Common myeloid progenitor, CD34-positive (primary cell): Measurements from ENCODE around the gene ROR2.
A peak's percentile ranks its signal among the peaks of the same experiment; 100 is the strongest.

ENCODE experiments used
- CTCF ChIA-PET: fragments of 350-600 bp; sonication (Branson Sonifier 250); formaldehyde crosslinking; loops from one replicate; lab custom pipeline; 2021; ENCODE audit warnings: antibody characterized with exemption; lab: Charles Lee
- POLR2A ChIA-PET: fragments of 350-600 bp; sonication (Branson Sonifier 250); formaldehyde crosslinking; loops from one replicate; lab custom pipeline; 2021; ENCODE audit warnings: antibody characterized with exemption; lab: Charles Lee
- DNase-seq, 3 donors: peaks; one replicate each; pipeline versions ENCODE4 v3.0.0 to v3.0.0-alpha.2; 2013
- H3K27ac ChIP-seq, 2 experiments: 1 replicate in 1 of 2; 2 replicates in 1 of 2; pipeline ENCODE4 v1.7.0; 2013; ENCODE audit warnings: inconsistent platforms in 2 of 2, low read length in 2 of 2, mild to moderate bottlenecking in 2 of 2, low read depth in 1 of 2, moderate library complexity in 1 of 2; ENCODE audit not compliant: severe bottlenecking in 2 of 2, insufficient read depth in 1 of 2, poor library complexity in 1 of 2
- H3K27me3 ChIP-seq, 5 experiments: replicated peaks in 2 of 5; 1 replicate in 3 of 5; 2 replicates in 2 of 5; pipeline versions ENCODE4 v1.6.1 to v1.7.0; 2013; ENCODE audit warnings: low read length in 4 of 5, mild to moderate bottlenecking in 2 of 5, moderate library complexity in 2 of 5, inconsistent platforms in 1 of 5; ENCODE audit not compliant: insufficient read depth in 5 of 5, control insufficient read depth in 4 of 5
- H3K36me3 ChIP-seq, 4 experiments: 1 replicate in 2 of 4; 2 replicates in 2 of 4; pipeline versions ENCODE4 v1.6.1 to v1.7.0; 2013; ENCODE audit warnings: low read length in 3 of 4, control low read depth in 1 of 4, mild to moderate bottlenecking in 1 of 4; ENCODE audit not compliant: control insufficient read depth in 4 of 4, insufficient read depth in 4 of 4
- H3K4me1 ChIP-seq, 4 experiments: 1 replicate in 3 of 4; 2 replicates in 1 of 4; pipeline versions ENCODE4 v1.6.1 to v1.7.1; 2013; ENCODE audit warnings: low read length in 3 of 4, mild to moderate bottlenecking in 3 of 4, control low read depth in 1 of 4, inconsistent platforms in 1 of 4, moderate library complexity in 1 of 4; ENCODE audit not compliant: control insufficient read depth in 4 of 4, insufficient read depth in 4 of 4; ENCODE audit errors: control extremely low read depth in 1 of 4
- H3K4me3 ChIP-seq, 7 experiments: 1 replicate in 4 of 7; 2 replicates in 3 of 7; pipeline versions ENCODE4 v1.5.1 to v1.7.0; 2013; ENCODE audit warnings: mild to moderate bottlenecking in 7 of 7, low read length in 6 of 7, moderate library complexity in 6 of 7, inconsistent platforms in 2 of 7, low read depth in 2 of 7, control low read depth in 1 of 7; ENCODE audit not compliant: insufficient read depth in 4 of 7, control insufficient read depth in 1 of 7; ENCODE audit errors: extremely low read depth in 1 of 7
- H3K9me3 ChIP-seq, 5 experiments: 1 replicate in 4 of 5; 2 replicates in 1 of 5; pipeline versions ENCODE4 v1.6.1 to v1.7.1; 2013; ENCODE audit warnings: low read length in 4 of 5, mild to moderate bottlenecking in 2 of 5, inconsistent platforms in 1 of 5, low read depth in 1 of 5, moderate library complexity in 1 of 5; ENCODE audit not compliant: control insufficient read depth in 4 of 5, insufficient read depth in 2 of 5; ENCODE audit errors: control extremely low read depth in 1 of 5
- WGBS: methylation state at CpG from one replicate; pipeline ENCODE4 v1.1.5; 2013; ENCODE audit not compliant: insufficient coverage; 5-methylcytosine and 5-hydroxymethylcytosine counted together

ROR2 gene

DNA sequence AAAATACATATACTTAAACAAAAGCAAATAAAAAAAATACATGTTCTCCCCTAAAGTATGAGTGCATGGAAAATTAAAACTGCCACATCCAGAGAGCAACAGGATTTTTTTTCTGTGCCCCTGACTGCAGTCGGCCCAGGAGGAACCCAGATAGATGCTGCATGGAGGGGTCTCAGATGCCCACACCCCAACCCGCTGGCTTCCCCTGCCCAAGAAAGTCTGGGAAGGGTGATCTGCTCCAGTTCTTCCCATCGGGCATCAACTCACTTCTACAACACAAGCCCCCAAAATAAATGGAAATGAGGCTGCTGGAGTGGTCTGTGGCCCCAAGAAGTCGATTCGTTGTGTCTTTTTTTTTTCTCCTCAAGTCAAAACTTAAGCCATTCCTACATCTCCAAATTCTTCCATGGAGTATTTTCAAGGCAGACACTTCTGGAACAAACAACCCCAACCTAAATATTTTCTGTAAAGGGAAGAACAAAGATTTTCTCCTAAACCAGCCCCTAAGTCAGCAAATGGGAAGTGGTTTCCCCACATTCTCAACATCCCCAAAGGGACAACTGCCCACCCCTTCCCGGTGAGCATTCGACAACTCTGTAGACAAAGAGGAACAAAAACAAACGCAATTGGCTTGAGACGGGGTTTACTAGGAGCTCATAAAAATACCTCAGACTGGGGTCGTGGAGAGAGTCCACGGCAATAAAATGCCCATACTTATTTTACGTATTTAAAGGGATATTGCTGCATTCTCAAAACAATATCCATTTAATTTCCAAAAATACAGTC, 46.7 kb downstream of the ROR2 start:
- Histone ChIP-seq H3K9me3 (no peaks in the 10 kb centered on the region), H3K4me1 (peaks cover 0 to 60% (median 19%) of the 10 kb centered on the region in 4 experiments), H3K4me3 (no peak overlapping the region), H3K27ac (no peak overlapping the region), H3K36me3 (no peaks in the 10 kb centered on the region), H3K27me3 (peaks cover 0 to 5% (median 2%) of the 10 kb centered on the region in 5 experiments)
- DNase-seq, result peak; percentile 24 to 68 (median 64)
- CTCF ChIA-PET, result interaction anchor here (0.7 kb wide), 1 partner anchor 1719 kb away, joined by 5 read pairs; no protein-coding TSS in a partner anchor
- 38% methylated on average over 8 of the region's 12 CpGs for WGBS
- POLR2A ChIA-PET, result no interaction called here

GRCh38 chr9:91902475-91903125, 47.4 kb downstream of the ROR2 start:
- DNase-seq, result no peak
- H3K4me1 ChIP-seq, result peaks cover 0 to 58% (median 19%) of the 10 kb centered on the region in 4 experiments
- H3K4me3 ChIP-seq, result no peak overlapping the region
- peak overlapping the region in 1 of 2 experiments; percentile 32 for H3K27ac ChIP-seq
- 97% methylated on average over 10 of the region's 11 CpGs for WGBS
- H3K27me3 ChIP-seq, result peaks cover 0 to 4% (median 0%) of the 10 kb centered on the region in 5 experiments
- ChIA-PET POLR2A (no interaction called here), CTCF (no interaction called here)
- no peaks in the 10 kb centered on the region for H3K36me3 ChIP-seq
- no peaks in the 10 kb centered on the region for H3K9me3 ChIP-seq

GRCh38 chr9:91900797-91901177, 49.2 kb downstream of the ROR2 start:
- ChIA-PET POLR2A (no interaction called here), CTCF (interaction anchor here (1.3 kb wide), 1 partner anchor 49 kb away, joined by 4 read pairs; the partner anchor contains the start of gene ROR2)
- peaks cover 0 to 49% (median 20%) of the 10 kb centered on the region in 4 experiments for H3K4me1 ChIP-seq
- no peaks in the 10 kb centered on the region for H3K9me3 ChIP-seq
- no peaks in the 10 kb centered on the region for H3K36me3 ChIP-seq
- H3K27me3 ChIP-seq, result no peaks in the 10 kb centered on the region
- WGBS, result no CpG with 5 or more reads among the region's 3 CpGs
- H3K4me3 ChIP-seq, result no peak overlapping the region
- DNase-seq, result no peak
- H3K27ac ChIP-seq, result no peak overlapping the region

DNA sequence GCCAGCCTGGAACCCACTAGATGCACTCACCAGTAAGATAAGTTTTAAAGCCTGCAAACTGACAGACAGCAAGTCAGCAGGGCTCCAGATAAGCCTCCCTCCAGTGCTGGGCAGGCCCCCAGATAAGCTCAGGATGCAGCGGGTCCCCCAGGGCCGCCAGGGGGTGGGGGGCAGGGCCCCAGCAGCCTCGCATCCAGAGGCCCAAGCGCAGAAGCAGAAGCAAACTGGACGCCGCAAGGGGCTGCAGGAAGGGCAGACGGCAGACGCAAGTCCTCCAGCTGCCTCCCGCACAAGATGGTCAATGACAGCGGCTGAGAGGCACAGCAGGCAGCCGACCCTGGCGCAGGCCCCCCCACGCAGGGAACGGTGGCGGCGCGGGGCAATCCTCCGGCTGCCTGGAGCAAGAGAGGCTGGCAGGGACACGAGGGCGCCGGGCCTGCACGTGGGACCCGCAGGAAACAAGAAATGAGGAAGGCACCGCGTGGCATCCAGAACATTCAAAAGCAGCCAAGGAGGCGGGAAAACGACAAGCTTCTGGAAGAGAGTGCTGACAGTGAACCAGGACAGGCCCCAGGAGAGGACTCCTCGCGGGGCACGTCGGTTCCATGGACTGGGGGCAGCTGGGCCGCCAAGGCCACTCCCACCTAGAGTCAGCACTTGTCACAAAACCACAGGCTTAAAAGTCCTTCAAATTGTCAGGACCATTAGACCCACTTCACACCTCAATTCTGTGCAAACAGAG, 49.8 kb downstream of the ROR2 start:
- Histone ChIP-seq H3K27me3 (no peaks in the 10 kb centered on the region), H3K36me3 (no peaks in the 10 kb centered on the region), H3K9me3 (no peaks in the 10 kb centered on the region), H3K4me3 (no peak overlapping the region), H3K27ac (peak overlapping the region in 1 of 2 experiments; percentile 2), H3K4me1 (peaks cover 0 to 43% (median 17%) of the 10 kb centered on the region in 4 experiments)
- WGBS, result 84% methylated on average over 30 of the region's 32 CpGs
- ChIA-PET CTCF (interaction anchor here (1.3 kb wide), 1 partner anchor 50 kb away, joined by 4 read pairs; the partner anchor contains the start of gene ROR2), POLR2A (no interaction called here)
- peak in 1 of 3 donors; percentile 36 for DNase-seq

- 100% methylated on average over 5 of the region's 9 CpGs for WGBS
- POLR2A ChIA-PET, result no interaction called here
- no peaks in the 10 kb centered on the region for H3K27me3 ChIP-seq
- no peak for DNase-seq
- H3K4me3 ChIP-seq, result no peak overlapping the region
- no peaks in the 10 kb centered on the region for H3K36me3 ChIP-seq
- H3K4me1 ChIP-seq, result peaks cover 0 to 38% (median 17%) of the 10 kb centered on the region in 4 experiments
- H3K9me3 ChIP-seq, result no peaks in the 10 kb centered on the region
- H3K27ac ChIP-seq, result no peak overlapping the region
- CTCF ChIA-PET, result interaction anchor here (1.3 kb wide), 1 partner anchor 50 kb away, joined by 4 read pairs; the partner anchor contains the start of gene ROR2
Observed at GRCh38 chr9:91899594-91899993, 50.4 kb downstream of the ROR2 start.

DNA sequence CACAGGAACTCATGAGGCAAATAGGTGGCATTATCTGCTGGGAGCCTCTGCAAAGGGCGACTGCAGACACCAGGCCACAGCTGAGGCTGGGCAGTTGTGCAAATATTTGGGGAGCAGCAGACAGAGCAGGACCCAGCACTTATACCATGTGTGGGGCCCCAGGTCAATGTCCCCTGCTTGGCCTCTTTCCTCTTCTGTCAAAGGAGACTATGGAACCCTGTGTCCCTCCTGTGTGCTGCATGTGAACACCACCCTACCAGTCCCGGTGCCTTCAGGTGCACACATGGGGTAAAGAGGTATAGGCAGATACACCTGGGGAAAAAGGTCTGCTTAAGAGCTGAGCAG, 50.8 kb downstream of the ROR2 start:
- Histone ChIP-seq H3K4me3 (peak overlapping the region in 1 of 7 experiments; percentile 11), H3K36me3 (no peaks in the 10 kb centered on the region), H3K27ac (no peak overlapping the region), H3K27me3 (no peaks in the 10 kb centered on the region), H3K9me3 (no peaks in the 10 kb centered on the region), H3K4me1 (peaks cover 0 to 35% (median 17%) of the 10 kb centered on the region in 4 experiments)
- POLR2A ChIA-PET, result no interaction called here
- WGBS, result 93% methylated on average over 1 of the region's 2 CpGs
- CTCF ChIA-PET, result interaction anchor here (1.3 kb wide), 1 partner anchor 51 kb away, joined by 4 read pairs; the partner anchor contains the start of gene ROR2
- DNase-seq, result no peak
